Vagina (tissue), 2 donors: Measurements from ENCODE around the gene ZNF784. TPM values are rescaled to one million over a fixed set of nuclear protein-coding genes. Genes with fewer than 3 reads are reported as not detected.

ENCODE experiments used
- DNase-seq, 2 donors: peaks; one replicate each; pipeline ENCODE4 v3.0.0-alpha.2; 2017; ENCODE audit errors: extremely low spot score in 2 of 2
- H3K27ac ChIP-seq: fragments of 200-600 bp; sonication (generic); one replicate; pipeline ENCODE4 v1.5.1; 2019
- H3K27me3 ChIP-seq: fragments of 200-600 bp; sonication (generic); one replicate; pipeline ENCODE4 v1.5.1; 2019
- H3K36me3 ChIP-seq, 2 donors: fragments of 200-600 bp; sonication (generic); one replicate each; pipeline ENCODE4 v1.5.1; 2017 to 2019
- H3K4me1 ChIP-seq: fragments of 200-600 bp; sonication (generic); one replicate; pipeline ENCODE4 v1.5.1; 2019
- H3K4me3 ChIP-seq, 2 donors: fragments of 200-600 bp; sonication (generic); 1 replicate in 1 of 2; 2 replicates in 1 of 2; pipeline ENCODE4 v1.5.1; 2016 to 2019
- H3K9me3 ChIP-seq: fragments of 200-600 bp; sonication (generic); one replicate; pipeline ENCODE4 v1.5.1; 2019
- POLR2A ChIP-seq, 2 donors: fragments of 450-650 bp; IDR thresholded peaks; one replicate each; pipeline ENCODE4 v1.6.1; 2017; ENCODE audit warnings: antibody characterized with exemption in 2 of 2, mild to moderate bottlenecking in 2 of 2, moderate library complexity in 2 of 2
- POLR2AphosphoS5 ChIP-seq, 2 donors: sonication (generic); formaldehyde crosslinking; IDR thresholded peaks; one replicate each; pipeline ENCODE4 v1.9.0; 2017; ENCODE audit warnings: antibody characterized with exemption in 2 of 2, mild to moderate bottlenecking in 2 of 2, low read depth in 1 of 2; ENCODE audit not compliant: insufficient read depth in 1 of 2
- intact Hi-C: fragments of 100-400 bp; cut with DNase I; formaldehyde crosslinking; loops from one replicate; pipeline ENCODE4 v1.15.1; 2023
- total RNA-seq: library from RNA; depleted of rRNA; stranded (reverse); fragments of >200 nt; gene quantifications from one replicate; pipeline ENCODE4 v1.2.3, GENCODE V29; 2016
- TF ChIP-seq, protein P1 (sequence below), 3 experiments: fragments of 450-650 bp in 2 of 3; fragments of 200-600 bp in 1 of 3; sonication (generic) in 1 of 3; IDR thresholded peaks; one replicate each; pipeline ENCODE4 v1.5.1; 2017 to 2019; ENCODE audit warnings: antibody characterized with exemption in 3 of 3, mild to moderate bottlenecking in 2 of 3, moderate library complexity in 2 of 3

ZNF784 gene
- total RNA-seq, 1 donor from 2014 or later = 5.2 TPM

DNA sequence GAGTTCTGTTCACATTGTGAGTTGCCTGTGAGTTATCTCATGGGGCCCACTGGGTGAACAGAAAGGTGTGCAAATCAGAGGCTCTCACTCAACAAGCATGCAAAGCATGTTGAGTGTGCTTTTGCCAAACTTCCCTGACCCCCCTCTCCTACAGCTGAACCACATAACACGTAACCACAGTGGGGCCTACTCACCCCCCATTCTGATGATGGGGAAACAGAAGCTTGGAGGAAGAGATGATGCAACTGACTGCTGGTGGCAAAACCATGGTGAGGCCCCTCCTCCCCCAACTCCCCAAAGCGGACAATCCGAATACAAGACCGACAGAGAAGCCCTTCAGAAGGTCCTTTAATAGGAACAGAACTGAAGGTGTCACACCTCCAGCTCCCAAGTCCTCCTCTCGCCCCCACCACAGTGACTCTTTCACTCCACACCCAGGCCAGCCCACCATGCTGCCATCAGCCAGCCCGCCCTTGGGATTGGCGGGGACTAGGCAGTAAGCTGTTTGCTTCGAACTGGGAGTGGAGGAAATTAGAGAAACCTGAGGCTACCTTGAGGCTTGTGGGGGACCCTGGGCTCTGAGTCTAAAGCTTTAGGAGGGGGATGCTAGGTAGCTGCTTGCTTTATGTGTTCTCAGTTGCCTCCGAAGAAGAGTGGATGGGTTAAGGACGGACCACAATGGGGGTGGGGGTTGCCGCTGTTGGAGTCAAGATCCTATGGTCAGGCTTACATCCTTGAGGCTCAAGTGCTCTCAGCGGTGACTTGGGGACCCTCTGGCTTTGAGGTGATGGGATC lies 3.8 kb downstream of the ZNF784 start:
- Histone ChIP-seq H3K27ac (no peak overlapping the region), H3K27me3 (no peaks in the 10 kb centered on the region), H3K36me3 (peaks cover 0 to 19% of the 10 kb centered on the region in 2 donors), H3K4me1 (peaks cover 14% of the 10 kb centered on the region), H3K9me3 (no peaks in the 10 kb centered on the region), H3K4me3 (no peak overlapping the region)
- DNase-seq = no peak
- TF ChIP-seq POLR2A (IDR thresholded peaks at IDR 0.05) (no peak), POLR2AphosphoS5 (IDR thresholded peaks at IDR 0.05; ENCODE audit: insufficient read depth in 1 of 2, low read depth in 1 of 2) (no peak)
- TF ChIP-seq, protein P1, sequence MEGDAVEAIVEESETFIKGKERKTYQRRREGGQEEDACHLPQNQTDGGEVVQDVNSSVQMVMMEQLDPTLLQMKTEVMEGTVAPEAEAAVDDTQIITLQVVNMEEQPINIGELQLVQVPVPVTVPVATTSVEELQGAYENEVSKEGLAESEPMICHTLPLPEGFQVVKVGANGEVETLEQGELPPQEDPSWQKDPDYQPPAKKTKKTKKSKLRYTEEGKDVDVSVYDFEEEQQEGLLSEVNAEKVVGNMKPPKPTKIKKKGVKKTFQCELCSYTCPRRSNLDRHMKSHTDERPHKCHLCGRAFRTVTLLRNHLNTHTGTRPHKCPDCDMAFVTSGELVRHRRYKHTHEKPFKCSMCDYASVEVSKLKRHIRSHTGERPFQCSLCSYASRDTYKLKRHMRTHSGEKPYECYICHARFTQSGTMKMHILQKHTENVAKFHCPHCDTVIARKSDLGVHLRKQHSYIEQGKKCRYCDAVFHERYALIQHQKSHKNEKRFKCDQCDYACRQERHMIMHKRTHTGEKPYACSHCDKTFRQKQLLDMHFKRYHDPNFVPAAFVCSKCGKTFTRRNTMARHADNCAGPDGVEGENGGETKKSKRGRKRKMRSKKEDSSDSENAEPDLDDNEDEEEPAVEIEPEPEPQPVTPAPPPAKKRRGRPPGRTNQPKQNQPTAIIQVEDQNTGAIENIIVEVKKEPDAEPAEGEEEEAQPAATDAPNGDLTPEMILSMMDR (IDR thresholded peaks at IDR 0.05) = no peak
- intact Hi-C loops = no loop called here

DNA sequence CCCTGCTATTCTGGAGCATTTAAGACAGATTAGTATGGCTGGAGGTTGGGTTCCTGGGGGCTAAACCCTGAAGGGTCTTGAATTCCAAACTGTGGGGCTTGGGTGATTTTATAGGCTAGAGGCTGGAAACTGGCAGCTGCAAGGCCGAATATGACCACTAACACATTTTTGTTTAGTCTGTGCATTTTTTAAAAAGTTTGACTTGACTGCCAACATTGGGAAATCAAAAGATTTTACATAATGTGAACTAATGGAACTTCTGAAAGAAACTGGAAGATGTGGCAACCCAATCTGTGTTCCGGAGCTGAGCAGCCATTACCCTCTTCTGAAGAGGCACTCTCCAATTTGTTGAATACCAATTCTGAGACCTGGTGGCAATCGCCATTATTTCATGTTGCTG lies 5.1 kb downstream of the ZNF784 start:
- TF ChIP-seq POLR2AphosphoS5 (IDR thresholded peaks at IDR 0.05; ENCODE audit: insufficient read depth in 1 of 2, low read depth in 1 of 2) (no peak), POLR2A (IDR thresholded peaks at IDR 0.05) (no peak)
- TF ChIP-seq, protein P1 (IDR thresholded peaks at IDR 0.05) = no peak
- H3K27ac ChIP-seq = no peak overlapping the region

DNA sequence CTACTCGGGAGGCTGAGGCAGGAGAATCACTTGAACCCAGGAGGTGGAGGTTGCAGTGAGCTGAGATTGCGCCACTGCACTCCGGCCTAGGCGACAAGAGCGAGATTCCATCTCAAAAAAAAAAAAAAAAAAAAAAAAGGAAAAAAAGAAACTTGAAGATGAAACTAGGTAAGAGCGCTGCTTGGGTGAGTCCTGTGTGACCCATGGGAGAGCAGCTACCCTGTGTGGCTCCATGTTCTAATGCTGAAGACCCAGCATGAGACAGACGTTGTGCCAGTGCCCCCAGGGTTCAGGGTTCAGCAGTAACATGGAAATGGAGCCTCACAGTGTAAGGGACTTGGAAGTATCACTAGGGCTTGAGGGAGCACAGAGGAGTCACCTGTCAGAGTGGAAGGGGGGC lies 5.9 kb downstream of the ZNF784 start:
- H3K9me3 ChIP-seq = no peaks in the 10 kb centered on the region
- TF ChIP-seq POLR2AphosphoS5 (IDR thresholded peaks at IDR 0.05; ENCODE audit: insufficient read depth in 1 of 2, low read depth in 1 of 2) = no peak
- TF ChIP-seq, protein P1 (IDR thresholded peaks at IDR 0.05) = no peak
- no peak for TF ChIP-seq POLR2A (IDR thresholded peaks at IDR 0.05)
- peaks cover 0 to 24% of the 10 kb centered on the region in 2 donors for H3K36me3 ChIP-seq
- peaks cover under 1% of the 10 kb centered on the region for H3K4me1 ChIP-seq
- H3K4me3 ChIP-seq = no peak overlapping the region
- DNase-seq = no peak
- no peaks in the 10 kb centered on the region for H3K27me3 ChIP-seq
- no peak overlapping the region for H3K27ac ChIP-seq
- intact Hi-C loops = no loop called here

More for the DNA sequence above, 5.1 kb downstream of the ZNF784 start:
- no peak for DNase-seq
- intact Hi-C loops = no loop called here
- H3K27me3 ChIP-seq = no peaks in the 10 kb centered on the region
- H3K4me3 ChIP-seq = no peak overlapping the region
- peaks cover 0 to 24% of the 10 kb centered on the region in 2 donors for H3K36me3 ChIP-seq
- H3K9me3 ChIP-seq = no peaks in the 10 kb centered on the region
- H3K4me1 ChIP-seq = peaks cover 7% of the 10 kb centered on the region

- DNase-seq = no peak
- Histone ChIP-seq H3K9me3 (no peaks in the 10 kb centered on the region), H3K27ac (no peak overlapping the region), H3K27me3 (no peaks in the 10 kb centered on the region), H3K4me1 (no peaks in the 10 kb centered on the region), H3K36me3 (peaks cover 0 to 24% of the 10 kb centered on the region in 2 donors), H3K4me3 (no peak overlapping the region)
- no peak for TF ChIP-seq POLR2A (IDR thresholded peaks at IDR 0.05)
- TF ChIP-seq, protein P1 (IDR thresholded peaks at IDR 0.05) = no peak
- no peak for TF ChIP-seq POLR2AphosphoS5 (IDR thresholded peaks at IDR 0.05; ENCODE audit: insufficient read depth in 1 of 2, low read depth in 1 of 2)
- intact Hi-C loops = no loop called here
Measured at GRCh38 chr19:55617426-55617825, 6.9 kb downstream of the ZNF784 start.

- no peaks in the 10 kb centered on the region for H3K9me3 ChIP-seq
- H3K36me3 ChIP-seq = peaks cover 0 to 24% of the 10 kb centered on the region in 2 donors
- no peak for DNase-seq
- H3K27ac ChIP-seq = no peak overlapping the region
- no peaks in the 10 kb centered on the region for H3K27me3 ChIP-seq
- H3K4me3 ChIP-seq = no peak overlapping the region
- intact Hi-C loops = no loop called here
- H3K4me1 ChIP-seq = peaks cover 5% of the 10 kb centered on the region
- no peak for TF ChIP-seq POLR2A (IDR thresholded peaks at IDR 0.05)
- TF ChIP-seq POLR2AphosphoS5 (IDR thresholded peaks at IDR 0.05; ENCODE audit: insufficient read depth in 1 of 2, low read depth in 1 of 2) = no peak
- TF ChIP-seq, protein P1 (IDR thresholded peaks at IDR 0.05) = no peak
Measured at GRCh38 chr19:55616395-55616875, 7.9 kb downstream of the ZNF784 start.
